Skeletal muscle tissue (tissue), 4 donors: ENCODE results near the gene PTBP1. TPM values are rescaled to one million over a fixed set of nuclear protein-coding genes. Genes with fewer than 3 reads are reported as not detected.

Experiments used
- H3K27ac ChIP-seq: one replicate; pipeline ENCODE4 v1.7.0; 2013; ENCODE audit warnings: mild to moderate bottlenecking, low read depth, low read length, inconsistent platforms
- H3K27me3 ChIP-seq, 3 donors: one replicate each; pipeline ENCODE4 v1.7.0; 2013; ENCODE audit warnings: low read length in 3 of 3; ENCODE audit not compliant: control insufficient read depth in 3 of 3, insufficient read depth in 3 of 3
- H3K36me3 ChIP-seq, 3 donors: one replicate each; pipeline ENCODE4 v1.7.0; 2013; ENCODE audit warnings: low read length in 3 of 3; ENCODE audit not compliant: control insufficient read depth in 3 of 3, insufficient read depth in 3 of 3
- H3K4me1 ChIP-seq, 3 donors: one replicate each; pipeline ENCODE4 v1.7.0; 2013; ENCODE audit warnings: low read length in 3 of 3, mild to moderate bottlenecking in 3 of 3; ENCODE audit not compliant: control insufficient read depth in 3 of 3, insufficient read depth in 3 of 3
- H3K4me3 ChIP-seq, 3 donors: one replicate each; pipeline ENCODE4 v1.7.0; 2013; ENCODE audit warnings: low read length in 3 of 3
- H3K9ac ChIP-seq, 3 donors: one replicate each; pipeline ENCODE4 v1.7.0; 2013; ENCODE audit warnings: low read length in 3 of 3, mild to moderate bottlenecking in 3 of 3, moderate library complexity in 2 of 3, low read depth in 1 of 3
- H3K9me3 ChIP-seq, 3 donors: one replicate each; pipeline ENCODE4 v1.7.0; 2013; ENCODE audit warnings: low read length in 3 of 3; ENCODE audit not compliant: control insufficient read depth in 3 of 3
- total RNA-seq: library from RNA; depleted of rRNA; stranded (reverse); fragments of >200 nt; gene quantifications from one replicate; pipeline ENCODE4 v1.2.3, GENCODE V29; 2014
- donor health status: Osteomylitis.

The PTBP1 gene
- total RNA-seq, 1 donor from 2014 or later, result 50.1 TPM

DNA sequence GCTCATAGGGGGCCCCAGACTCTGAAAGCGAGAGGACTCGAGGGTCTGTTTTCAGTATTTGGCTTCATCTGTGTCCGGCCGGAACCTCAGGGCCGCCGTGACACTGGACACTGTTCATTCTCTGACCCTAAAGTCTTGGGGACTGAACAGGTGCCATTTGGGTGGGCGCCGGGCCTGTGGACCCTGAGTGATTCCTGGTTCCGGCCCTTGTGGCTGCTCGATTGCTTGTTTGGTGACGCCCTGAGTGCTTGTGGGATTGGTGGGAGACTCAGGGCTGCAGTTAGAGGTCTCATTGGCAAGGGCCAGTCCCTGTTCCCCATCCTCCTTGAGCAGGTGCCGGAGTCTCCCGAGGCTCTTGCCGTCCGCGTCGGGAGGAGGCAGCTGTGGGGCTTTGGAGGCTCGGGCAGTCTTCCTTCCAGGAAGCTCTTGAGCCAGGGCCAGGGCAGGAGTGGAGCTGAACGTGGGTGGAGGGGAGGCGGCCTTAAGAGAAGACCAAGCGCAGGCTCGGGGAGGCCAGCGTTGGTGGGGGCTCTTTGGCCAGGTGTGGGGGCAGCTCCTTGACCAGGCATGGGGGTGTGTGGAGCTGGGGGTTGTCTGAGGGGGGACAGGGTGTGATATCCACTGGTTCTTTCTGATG is 4.7 kb downstream of the PTBP1 start:
- no peaks in the 10 kb centered on the region for H3K9me3 ChIP-seq
- H3K9ac ChIP-seq, result peak overlapping the region; percentile 20 to 76 (median 50)
- H3K36me3 ChIP-seq, result peaks cover 35 to 38% (median 36%) of the 10 kb centered on the region in 3 donors
- H3K27me3 ChIP-seq, result no peaks in the 10 kb centered on the region
- H3K4me1 ChIP-seq, result peaks cover 55 to 61% (median 56%) of the 10 kb centered on the region in 3 donors
- H3K27ac ChIP-seq, result peak overlapping the region; percentile 62
- H3K4me3 ChIP-seq, result peak overlapping the region; percentile 56 to 61 (median 59)

DNA sequence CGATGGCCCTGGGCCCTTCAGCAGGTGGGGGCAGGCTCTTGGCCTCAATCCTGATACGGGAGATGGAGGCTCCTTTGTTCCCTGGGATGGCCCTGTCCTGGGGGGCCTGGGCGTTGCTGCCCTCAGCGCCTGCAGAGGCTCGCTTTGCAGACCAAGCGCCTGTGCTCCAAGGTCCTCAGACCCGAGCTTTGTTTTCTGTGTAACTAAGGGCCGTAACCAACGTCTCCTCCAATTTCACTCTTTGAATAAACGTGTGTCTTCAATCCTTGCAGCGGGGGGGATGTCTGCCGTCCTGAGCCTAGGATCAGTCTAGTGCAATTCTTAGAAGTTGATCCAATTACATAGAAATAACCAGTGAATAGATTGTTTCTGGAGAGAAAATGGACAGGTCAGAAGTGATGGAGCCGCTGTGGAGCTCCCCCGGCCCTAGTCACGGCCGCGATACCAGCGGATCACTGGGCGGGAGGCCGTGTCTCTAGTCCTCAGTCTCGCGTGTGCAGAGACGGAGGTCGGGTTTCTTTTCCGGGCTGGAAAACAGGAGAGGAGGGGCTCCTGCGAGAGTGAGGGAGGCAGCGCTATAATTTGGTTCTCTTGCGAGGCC is 5.3 kb downstream of the PTBP1 start:
- Histone ChIP-seq H3K9me3 (no peaks in the 10 kb centered on the region), H3K4me3 (peak overlapping the region; percentile 23 to 61 (median 59)), H3K27me3 (no peaks in the 10 kb centered on the region), H3K4me1 (peaks cover 55 to 61% (median 56%) of the 10 kb centered on the region in 3 donors), H3K9ac (peak overlapping the region; percentile 20 to 76 (median 50)), H3K27ac (peak overlapping the region; percentile 62), H3K36me3 (peaks cover 41 to 44% (median 42%) of the 10 kb centered on the region in 3 donors)

DNA sequence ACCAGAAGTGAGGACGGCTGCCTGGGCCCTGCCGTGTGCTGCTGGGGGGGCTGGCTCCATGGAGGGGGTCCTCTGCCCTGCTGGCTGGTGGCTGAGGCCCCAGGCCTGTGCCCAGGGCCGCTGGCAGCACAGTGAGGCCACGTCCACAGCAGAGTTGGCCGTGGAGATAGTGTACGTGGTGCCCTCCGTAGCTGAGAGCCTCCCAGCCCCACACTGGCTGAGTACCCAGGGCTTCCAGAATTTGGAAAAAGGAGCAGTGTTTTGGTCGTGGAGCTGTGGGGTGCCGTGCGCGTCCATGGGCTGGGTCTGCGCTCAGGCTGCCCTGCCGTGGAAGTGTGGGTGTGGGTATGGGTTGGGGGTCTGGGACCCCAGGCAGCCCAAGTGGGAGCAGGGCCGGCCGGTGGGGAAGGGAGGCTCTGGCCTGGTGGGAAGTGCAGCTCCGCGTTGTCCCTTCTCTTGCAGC is 5.9 kb downstream of the PTBP1 start:
- H3K9me3 ChIP-seq, result no peaks in the 10 kb centered on the region
- H3K4me1 ChIP-seq, result peaks cover 55 to 61% (median 56%) of the 10 kb centered on the region in 3 donors
- peak overlapping the region in 1 of 3 donors; percentile 76 for H3K9ac ChIP-seq
- H3K36me3 ChIP-seq, result peaks cover 46 to 49% (median 47%) of the 10 kb centered on the region in 3 donors
- H3K4me3 ChIP-seq, result peak overlapping the region in 1 of 3 donors; percentile 59
- peak overlapping the region; percentile 62 for H3K27ac ChIP-seq
- H3K27me3 ChIP-seq, result no peaks in the 10 kb centered on the region

DNA sequence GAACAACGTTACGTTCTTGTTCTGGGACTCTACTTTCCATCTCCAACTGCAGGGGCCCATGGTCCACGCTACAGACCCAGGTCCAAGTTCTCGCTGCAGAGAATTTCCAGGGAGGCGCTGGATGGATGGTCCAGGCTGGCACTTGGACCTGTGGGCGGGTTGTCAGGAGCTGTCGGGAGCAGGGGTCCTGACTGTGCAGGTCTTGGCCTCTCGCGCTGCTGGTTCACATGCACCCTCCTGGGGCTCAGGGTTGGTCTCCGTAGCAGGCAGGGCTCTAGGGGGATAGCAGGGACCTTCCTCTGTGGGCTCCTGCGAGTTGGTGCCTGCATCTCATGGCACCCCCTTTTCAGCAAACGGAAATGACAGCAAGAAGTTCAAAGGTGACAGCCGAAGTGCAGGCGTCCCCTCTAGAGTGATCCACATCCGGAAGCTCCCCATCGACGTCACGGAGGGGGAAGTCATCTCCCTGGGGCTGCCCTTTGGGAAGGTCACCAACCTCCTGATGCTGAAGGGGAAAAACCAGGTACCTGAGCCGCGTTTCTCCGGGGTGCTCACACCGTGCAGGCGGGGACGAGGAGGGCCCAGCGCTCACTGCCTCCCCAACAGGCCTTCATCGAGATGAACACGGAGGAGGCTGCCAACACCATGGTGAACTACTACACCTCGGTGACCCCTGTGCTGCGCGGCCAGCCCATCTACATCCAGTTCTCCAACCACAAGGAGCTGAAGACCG is 6.6 kb downstream of the PTBP1 start:
- no peaks in the 10 kb centered on the region for H3K9me3 ChIP-seq
- peaks cover 49 to 54% (median 50%) of the 10 kb centered on the region in 3 donors for H3K4me1 ChIP-seq
- no peak overlapping the region for H3K27ac ChIP-seq
- H3K9ac ChIP-seq, result peak overlapping the region in 1 of 3 donors; percentile 40
- peaks cover 48 to 54% (median 50%) of the 10 kb centered on the region in 3 donors for H3K36me3 ChIP-seq
- H3K4me3 ChIP-seq, result no peak overlapping the region
- no peaks in the 10 kb centered on the region for H3K27me3 ChIP-seq

DNA sequence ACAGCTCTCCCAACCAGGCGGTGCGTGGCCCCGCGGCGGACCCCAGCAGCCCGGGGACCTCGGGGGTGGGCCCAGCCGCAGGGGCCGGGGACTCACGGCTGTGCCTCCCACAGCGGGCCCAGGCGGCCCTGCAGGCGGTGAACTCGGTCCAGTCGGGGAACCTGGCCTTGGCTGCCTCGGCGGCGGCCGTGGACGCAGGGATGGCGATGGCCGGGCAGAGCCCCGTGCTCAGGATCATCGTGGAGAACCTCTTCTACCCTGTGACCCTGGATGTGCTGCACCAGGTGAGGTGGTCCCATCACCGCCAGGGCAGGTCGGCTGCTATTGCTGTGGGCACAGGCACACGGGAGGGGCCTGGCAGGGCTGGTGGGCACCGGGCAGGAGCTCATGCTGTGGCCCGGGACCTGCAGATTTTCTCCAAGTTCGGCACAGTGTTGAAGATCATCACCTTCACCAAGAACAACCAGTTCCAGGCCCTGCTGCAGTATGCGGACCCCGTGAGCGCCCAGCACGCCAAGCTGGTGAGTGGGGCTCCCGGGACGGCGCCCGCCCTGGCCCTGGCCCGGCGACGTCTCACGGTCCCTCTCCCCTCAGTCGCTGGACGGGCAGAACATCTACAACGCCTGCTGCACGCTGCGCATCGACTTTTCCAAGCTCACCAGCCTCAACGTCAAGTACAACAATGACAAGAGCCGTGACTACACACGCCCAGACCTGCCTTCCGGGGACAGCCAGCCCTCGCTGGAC is 7.3 kb downstream of the PTBP1 start:
- no peak overlapping the region for H3K9ac ChIP-seq
- H3K27ac ChIP-seq, result no peak overlapping the region
- no peaks in the 10 kb centered on the region for H3K9me3 ChIP-seq
- H3K36me3 ChIP-seq, result peaks cover 46 to 59% (median 53%) of the 10 kb centered on the region in 3 donors
- H3K27me3 ChIP-seq, result no peaks in the 10 kb centered on the region
- H3K4me1 ChIP-seq, result peaks cover 42 to 46% (median 43%) of the 10 kb centered on the region in 3 donors
- H3K4me3 ChIP-seq, result no peak overlapping the region

DNA sequence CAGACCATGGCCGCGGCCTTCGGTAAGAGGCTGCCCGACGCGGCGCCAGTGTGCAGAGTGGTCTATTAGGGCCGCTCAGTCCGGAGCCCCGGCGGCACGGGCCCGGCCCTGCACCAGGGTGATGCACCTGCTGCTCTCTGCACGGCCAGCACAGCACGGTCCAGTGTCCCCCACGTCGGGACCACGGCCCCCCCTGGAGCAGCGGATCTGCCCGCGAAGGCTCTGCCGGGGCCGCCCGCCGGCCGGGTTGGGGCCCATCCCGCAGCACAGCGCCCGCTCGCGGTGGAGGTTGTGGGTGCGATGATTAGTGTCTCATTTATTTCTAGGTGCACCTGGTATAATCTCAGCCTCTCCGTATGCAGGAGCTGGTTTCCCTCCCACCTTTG is 7.9 kb downstream of the PTBP1 start:
- H3K4me3 ChIP-seq, result no peak overlapping the region
- peaks cover 36 to 41% (median 37%) of the 10 kb centered on the region in 3 donors for H3K4me1 ChIP-seq
- H3K27me3 ChIP-seq, result no peaks in the 10 kb centered on the region
- H3K36me3 ChIP-seq, result peaks cover 50 to 59% (median 58%) of the 10 kb centered on the region in 3 donors
- no peaks in the 10 kb centered on the region for H3K9me3 ChIP-seq
- no peak overlapping the region for H3K27ac ChIP-seq
- no peak overlapping the region for H3K9ac ChIP-seq

DNA sequence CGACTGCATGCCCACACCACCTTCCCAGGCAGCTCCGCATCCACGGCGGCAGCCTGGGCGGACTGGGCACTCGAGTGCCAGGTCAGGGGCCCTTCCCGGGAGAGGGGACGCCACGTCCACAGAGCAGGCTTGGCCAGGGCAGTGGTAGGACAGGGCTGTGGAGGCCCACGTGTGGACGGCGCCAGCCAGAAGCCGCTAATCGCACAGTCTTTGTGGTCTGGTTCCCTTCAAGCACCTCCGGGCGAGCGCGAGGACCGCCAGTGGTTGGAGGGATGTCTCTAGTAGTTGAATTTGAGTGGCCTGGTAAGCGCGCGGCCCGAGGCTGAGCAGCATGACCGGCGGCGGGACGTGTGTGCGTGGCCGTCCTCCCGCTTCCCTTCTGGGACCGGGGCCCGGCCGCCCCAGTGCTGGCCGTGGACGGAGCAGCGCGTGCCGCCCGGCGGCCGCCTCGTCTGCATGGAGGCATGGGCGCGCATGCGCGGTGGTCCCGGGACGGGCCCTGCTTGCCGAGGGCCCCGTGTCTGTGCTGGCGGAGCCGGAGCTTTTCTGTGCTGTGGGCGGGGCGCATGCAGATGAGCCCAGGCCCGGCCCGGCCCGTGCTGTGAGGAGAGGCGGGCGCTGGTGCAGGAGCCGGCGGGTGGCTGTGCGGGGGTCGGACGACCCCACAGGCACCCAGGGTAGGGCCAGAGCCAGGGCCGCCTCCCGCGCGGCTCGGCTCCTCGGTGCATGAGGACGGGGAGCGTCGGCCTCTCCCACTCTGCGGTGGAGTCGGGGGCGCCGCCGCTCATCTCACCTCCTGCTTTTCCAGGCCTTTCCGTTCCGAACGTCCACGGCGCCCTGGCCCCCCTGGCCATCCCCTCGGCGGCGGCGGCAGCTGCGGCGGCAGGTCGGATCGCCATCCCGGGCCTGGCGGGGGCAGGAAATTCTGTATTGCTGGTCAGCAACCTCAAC is 8.6 kb downstream of the PTBP1 start:
- H3K4me3 ChIP-seq, result no peak overlapping the region
- peaks cover 53 to 63% (median 61%) of the 10 kb centered on the region in 3 donors for H3K36me3 ChIP-seq
- H3K27ac ChIP-seq, result no peak overlapping the region
- no peak overlapping the region for H3K9ac ChIP-seq
- no peaks in the 10 kb centered on the region for H3K9me3 ChIP-seq
- H3K27me3 ChIP-seq, result no peaks in the 10 kb centered on the region
- H3K4me1 ChIP-seq, result peaks cover 29 to 34% (median 30%) of the 10 kb centered on the region in 3 donors

DNA sequence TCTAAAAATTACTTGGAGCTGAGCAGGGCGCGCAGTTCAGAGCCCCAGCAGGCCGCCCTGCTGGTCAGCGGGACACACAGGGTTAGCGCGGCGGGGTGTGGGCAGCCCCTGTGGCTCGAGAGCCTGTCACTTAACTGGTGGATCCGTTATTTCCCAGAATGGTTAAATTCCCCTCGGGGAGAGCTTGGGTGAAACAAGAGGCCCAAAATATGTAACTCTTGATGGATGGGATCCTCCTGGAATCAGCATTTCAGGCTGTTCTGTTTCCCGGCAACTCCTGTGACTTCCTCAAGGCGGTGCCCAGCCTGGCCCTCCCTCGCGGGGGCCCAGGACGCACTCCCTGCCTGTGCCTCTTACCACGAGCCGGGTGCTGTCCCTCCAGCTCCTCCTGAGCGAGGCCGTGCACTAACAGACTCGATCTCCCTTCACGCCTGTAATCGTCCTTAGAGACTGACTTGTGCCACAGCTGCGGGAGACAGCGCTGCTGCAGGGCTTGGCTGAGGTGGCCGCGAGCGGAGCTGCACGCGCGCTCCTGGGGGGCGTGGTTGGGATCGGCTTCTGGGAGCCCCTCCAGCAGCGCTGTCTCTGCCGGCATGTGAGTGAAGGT is 9.7 kb downstream of the PTBP1 start:
- no peak overlapping the region for H3K27ac ChIP-seq
- H3K4me1 ChIP-seq, result peaks cover 19 to 24% (median 19%) of the 10 kb centered on the region in 3 donors
- H3K27me3 ChIP-seq, result no peaks in the 10 kb centered on the region
- H3K9me3 ChIP-seq, result no peaks in the 10 kb centered on the region
- peaks cover 57 to 72% (median 70%) of the 10 kb centered on the region in 3 donors for H3K36me3 ChIP-seq
- H3K9ac ChIP-seq, result no peak overlapping the region
- no peak overlapping the region for H3K4me3 ChIP-seq
